ENCODE data around the gene TTC9B.
"Not testable (repeated sequence)": the region's sequence is repeated elsewhere in the genome, so short reads cannot be mapped to it uniquely, and the experiment has no call there.

Gene TTC9B

GRCh38 chr19:40214936-40215335, 3.2 kb downstream of the TTC9B start:
- no peak for DNase-seq (ENCODE audit: low spot score)

GRCh38 chr19:40213882-40214570, 4.2 kb downstream of the TTC9B start:
- no peak for DNase-seq (ENCODE audit: low spot score)

GRCh38 chr19:40213251-40213829, 4.8 kb downstream of the TTC9B start:
- no peak for DNase-seq (ENCODE audit: low spot score)

DNA sequence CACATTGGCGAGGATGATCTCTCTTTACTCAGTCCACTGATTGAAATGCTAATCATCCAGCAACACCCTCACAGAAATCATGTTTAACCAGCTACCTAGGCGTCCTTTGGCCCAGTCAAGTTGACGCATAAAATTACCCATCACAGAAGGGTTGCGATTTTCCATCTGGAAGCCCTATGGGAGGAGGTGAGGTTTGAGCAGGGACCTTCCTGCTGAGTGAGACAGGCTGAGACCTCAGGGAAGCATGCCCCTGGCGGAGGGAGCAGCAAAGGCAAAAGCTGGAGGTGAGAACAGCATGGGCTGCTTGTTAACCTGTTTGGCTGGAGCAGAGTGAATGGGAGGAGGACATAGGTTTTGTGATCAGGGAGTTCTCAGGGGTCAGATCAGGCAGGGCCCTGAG, 7.3 kb downstream of the TTC9B start:
- no peak for DNase-seq (ENCODE audit: low spot score)

GRCh38 chr19:40208602-40209001, 9.6 kb downstream of the TTC9B start:
- DNase-seq (ENCODE audit: low spot score): no peak

DNA sequence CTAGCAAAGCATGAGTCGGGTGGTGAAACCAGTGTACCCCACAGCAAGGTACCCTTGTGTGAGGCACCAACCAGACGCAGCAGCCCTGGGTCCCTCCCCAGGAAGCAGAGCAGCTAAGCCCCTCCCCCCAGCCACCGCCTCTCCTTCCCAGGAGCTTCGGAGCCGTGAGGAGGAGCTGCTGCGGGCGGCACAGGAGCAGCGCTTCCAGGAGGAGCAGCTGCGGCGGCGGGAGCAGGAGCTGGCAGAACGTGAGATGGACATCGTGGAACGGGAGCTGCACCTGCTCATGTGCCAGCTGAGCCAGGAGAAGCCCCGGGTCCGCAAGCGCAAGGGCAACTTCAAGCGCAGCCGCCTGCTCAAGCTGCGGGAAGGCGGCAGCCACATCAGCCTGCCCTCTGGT, 12.4 kb downstream of the TTC9B start:
- no peak for DNase-seq (ENCODE audit: low spot score)

DNA sequence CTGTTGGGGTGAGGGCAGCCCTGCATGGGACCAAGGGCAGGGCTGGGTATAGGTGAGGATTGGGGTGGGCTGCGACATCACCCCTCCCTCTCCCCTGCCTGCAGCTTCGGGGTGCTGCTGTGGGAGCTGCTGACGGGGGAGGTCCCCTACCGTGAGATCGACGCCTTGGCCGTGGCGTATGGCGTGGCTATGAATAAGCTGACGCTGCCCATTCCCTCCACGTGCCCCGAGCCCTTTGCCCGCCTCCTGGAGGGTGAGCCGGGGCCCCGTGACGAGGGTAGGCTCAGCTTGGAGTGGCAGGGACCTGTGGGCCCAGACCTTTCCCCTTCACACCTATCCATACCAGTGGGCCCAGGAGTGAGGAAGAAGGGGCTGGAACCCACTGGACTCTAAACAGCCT, 13.8 kb downstream of the TTC9B start:
- DNase-seq (ENCODE audit: low spot score): no peak

- no peak for DNase-seq (ENCODE audit: low spot score)
Observed at GRCh38 chr19:40200341-40201099, 17.7 kb downstream of the TTC9B start.

GRCh38 chr19:40198272-40198990, 19.8 kb downstream of the TTC9B start:
- DNase-seq (ENCODE audit: low spot score): no peak

- DNase-seq (ENCODE audit: low spot score): peak; percentile 38
Observed at GRCh38 chr19:40193587-40193849, 24.7 kb downstream of the TTC9B start.

GRCh38 chr19:40192758-40193586, 25.2 kb downstream of the TTC9B start:
- no peak for DNase-seq (ENCODE audit: low spot score)

GRCh38 chr19:40191836-40192646, 26.1 kb downstream of the TTC9B start:
- peak; percentile 29 for DNase-seq (ENCODE audit: low spot score)

- DNase-seq (ENCODE audit: low spot score): peak; percentile 87
Observed at GRCh38 chr19:40190891-40191835, 27.0 kb downstream of the TTC9B start, which contains the start of gene MAP3K10. Gene MAP3K10 (plus strand): TSS chr19:40191426. CDS start chr19:40192032, 606 bp downstream.

DNA sequence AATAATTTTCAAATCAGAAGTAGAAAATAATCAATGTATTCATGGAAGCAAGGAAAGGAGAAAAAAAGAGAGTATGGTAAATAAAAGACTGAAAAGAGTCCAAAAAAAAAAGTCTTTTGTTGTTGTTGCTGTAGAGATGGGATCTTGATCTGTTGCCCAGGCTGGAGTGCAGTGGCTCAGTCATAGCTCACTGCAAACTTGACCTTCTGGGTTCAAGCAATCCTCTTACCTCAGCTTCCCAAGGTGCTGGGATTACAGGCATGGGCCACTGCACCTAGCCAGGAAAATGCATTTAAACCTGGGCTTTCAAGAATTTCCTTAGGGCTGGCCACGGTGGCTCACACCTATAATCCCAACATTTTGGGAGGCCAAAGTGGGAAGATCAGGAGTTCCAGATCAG, 33.9 kb downstream of the TTC9B start:
- DNase-seq (ENCODE audit: low spot score): no peak

DNA sequence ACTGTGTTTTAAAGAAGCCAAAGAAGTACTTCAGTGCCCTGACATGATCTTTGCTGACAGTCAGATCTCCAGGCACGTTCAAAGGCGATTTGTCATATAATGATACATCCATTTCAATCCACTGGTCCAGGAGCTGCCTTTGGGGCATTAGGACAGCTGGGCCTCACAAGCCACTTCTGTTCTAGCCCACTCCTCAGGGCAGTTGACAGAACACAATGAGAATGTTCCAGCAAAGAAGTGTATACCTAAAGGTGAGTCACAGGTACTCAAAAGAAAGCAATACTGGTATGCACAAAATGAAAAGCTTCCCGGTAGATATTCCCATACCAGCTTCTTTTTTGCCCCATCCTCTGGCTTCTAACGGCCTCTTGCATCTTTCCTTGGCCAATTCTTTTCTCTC, 39.4 kb downstream of the TTC9B start:
- DNase-seq (ENCODE audit: low spot score): no peak

GRCh38 chr19:40177286-40178070, 40.7 kb downstream of the TTC9B start:
- no peak for DNase-seq (ENCODE audit: low spot score)

GRCh38 chr19:40175820-40176219, 42.4 kb downstream of the TTC9B start:
- DNase-seq (ENCODE audit: low spot score): no peak

GRCh38 chr19:40174092-40174491, 44.1 kb downstream of the TTC9B start:
- no peak for DNase-seq (ENCODE audit: low spot score)

- not testable (repeated sequence) for DNase-seq (ENCODE audit: low spot score)
Observed at GRCh38 chr19:40171293-40171692, 46.9 kb downstream of the TTC9B start.

All from AG08395 (cell line).